Calu3 (cell line): ENCODE data around the gene FHIT. TPM values are rescaled to one million over a fixed set of nuclear protein-coding genes. Genes with fewer than 3 reads are reported as not detected.

ENCODE experiments used
- BruUV-seq: library from RNA; stranded (reverse); fragments of 400-500 nt; replicated peaks from 2 replicates; lab custom pipeline; 2021; lab: Mats Ljungman, UMichigan
- CTCF ChIA-PET: fragments of 300-600 bp; sonication (Branson Sonifier 250); formaldehyde crosslinking; loops from one replicate; lab custom pipeline; 2022; ENCODE audit warnings: antibody characterized with exemption; lab: Charles Lee
- DNase-seq: peaks from one replicate; pipeline ENCODE4 v3.0.0; 2022
- H3K27ac Mint-ChIP-seq: one replicate; pipeline ENCODE4 v1.8.0; 2022; ENCODE audit warnings: mixed read lengths; ENCODE audit not compliant: unreplicated experiment
- H3K27me3 Mint-ChIP-seq: one replicate; pipeline ENCODE4 v1.8.0; 2022; ENCODE audit warnings: mixed read lengths; ENCODE audit not compliant: unreplicated experiment
- H3K36me3 Mint-ChIP-seq: one replicate; pipeline ENCODE4 v1.8.0; 2022; ENCODE audit warnings: mild to moderate bottlenecking, moderate library complexity, mixed read lengths; ENCODE audit not compliant: insufficient read depth, unreplicated experiment
- H3K4me1 Mint-ChIP-seq: one replicate; pipeline ENCODE4 v1.8.0; 2022; ENCODE audit warnings: mild to moderate bottlenecking, low read depth, mixed read lengths; ENCODE audit not compliant: unreplicated experiment
- H3K4me3 Mint-ChIP-seq: one replicate; pipeline ENCODE4 v1.8.0; 2022; ENCODE audit warnings: mild to moderate bottlenecking, low read depth, moderate library complexity, mixed read lengths; ENCODE audit not compliant: unreplicated experiment
- H3K9me3 Mint-ChIP-seq: one replicate; pipeline ENCODE4 v1.8.0; 2022; ENCODE audit warnings: low read depth, mixed read lengths; ENCODE audit not compliant: unreplicated experiment
- CTCF ChIP-seq: fragments of 200-600 bp; IDR thresholded peaks from one replicate; pipeline ENCODE4 v1.8.0; 2022; ENCODE audit warnings: antibody characterized with exemption; ENCODE audit not compliant: unreplicated experiment
- intact Hi-C: fragments of 100-400 bp; cut with micrococcal nuclease; formaldehyde crosslinking; loops from one replicate; pipeline ENCODE4 v1.10.0; 2022; ENCODE audit not compliant: unreplicated experiment
- total RNA-seq: library from RNA; stranded (reverse); gene quantifications from 2 replicates; pipeline ENCODE4 v1.2.3, GENCODE V29; 2022

FHIT gene
- total RNA-seq, 1 experiment from 2014 or later = 6.2 TPM

GRCh38 chr3:59939826-59940426 lies 1311.3 kb downstream of the FHIT start:
- BruUV-seq = no TSS peak
- no peak for TF ChIP-seq CTCF
- H3K9me3 Mint-ChIP-seq = peaks cover 6% of the 10 kb centered on the region
- H3K36me3 Mint-ChIP-seq = no peaks in the 10 kb centered on the region
- CTCF ChIA-PET = no interaction called here
- no peak for DNase-seq
- H3K4me3 Mint-ChIP-seq = no peak overlapping the region
- intact Hi-C loops = no loop called here
- no peaks in the 10 kb centered on the region for H3K27me3 Mint-ChIP-seq
- no peak overlapping the region for H3K27ac Mint-ChIP-seq
- no peaks in the 10 kb centered on the region for H3K4me1 Mint-ChIP-seq

GRCh38 chr3:59938828-59939227 lies 1312.4 kb downstream of the FHIT start:
- Mint-ChIP-seq H3K9me3 (peaks cover 6% of the 10 kb centered on the region), H3K27ac (no peak overlapping the region), H3K36me3 (no peaks in the 10 kb centered on the region), H3K27me3 (no peaks in the 10 kb centered on the region), H3K4me3 (no peak overlapping the region), H3K4me1 (no peaks in the 10 kb centered on the region)
- no peak for DNase-seq
- BruUV-seq = no TSS peak
- TF ChIP-seq CTCF = no peak
- CTCF ChIA-PET = no interaction called here
- intact Hi-C loops = no loop called here

GRCh38 chr3:59937201-59937600 lies 1314.1 kb downstream of the FHIT start:
- BruUV-seq = no TSS peak
- TF ChIP-seq CTCF = no peak
- Mint-ChIP-seq H3K36me3 (no peaks in the 10 kb centered on the region), H3K9me3 (peaks cover 5% of the 10 kb centered on the region), H3K27me3 (no peaks in the 10 kb centered on the region), H3K4me3 (no peak overlapping the region), H3K4me1 (no peaks in the 10 kb centered on the region), H3K27ac (no peak overlapping the region)
- intact Hi-C loops = no loop called here
- no peak for DNase-seq
- CTCF ChIA-PET = no interaction called here

- no peaks in the 10 kb centered on the region for H3K27me3 Mint-ChIP-seq
- intact Hi-C loops = no loop called here
Measured at GRCh38 chr3:59936472-59936871, 1314.8 kb downstream of the FHIT start.

More at GRCh38 chr3:59936472-59936871, 1314.8 kb downstream of the FHIT start:
- Mint-ChIP-seq H3K4me3 (no peak overlapping the region), H3K9me3 (peaks cover 3% of the 10 kb centered on the region), H3K4me1 (no peaks in the 10 kb centered on the region), H3K27ac (no peak overlapping the region), H3K36me3 (no peaks in the 10 kb centered on the region)
- no TSS peak for BruUV-seq
- CTCF ChIA-PET = no interaction called here
- no peak for DNase-seq
- TF ChIP-seq CTCF = no peak
